Neural crest cell (in vitro differentiated cells): Measurements from ENCODE around the gene NUAK2. TPM values are rescaled to one million over a fixed set of nuclear protein-coding genes. Genes with fewer than 3 reads are reported as not detected.

Experiments used
- DNase-seq: peaks from one replicate; pipeline ENCODE4 v3.0.0; 2021; ENCODE audit warnings: low read depth, mixed read lengths, low spot score
- H3K27ac Mint-ChIP-seq: one replicate; pipeline ENCODE4 v1.8.0; 2021; ENCODE audit warnings: mild to moderate bottlenecking, mixed read lengths; ENCODE audit not compliant: unreplicated experiment
- H3K27me3 Mint-ChIP-seq: 2 replicates; pipeline ENCODE4 v1.8.0; 2021; ENCODE audit warnings: low read depth, mild to moderate bottlenecking, mixed read lengths
- H3K36me3 Mint-ChIP-seq: 2 replicates; pipeline ENCODE4 v1.8.0; 2021; ENCODE audit warnings: low read depth, mild to moderate bottlenecking, mixed read lengths
- H3K4me1 Mint-ChIP-seq: 2 replicates; pipeline ENCODE4 v1.8.0; 2021; ENCODE audit warnings: mixed read lengths
- H3K4me3 Mint-ChIP-seq: one replicate; pipeline ENCODE4 v1.8.0; 2021; ENCODE audit warnings: mild to moderate bottlenecking, mixed read lengths
- H3K9me3 Mint-ChIP-seq: 2 replicates; pipeline ENCODE4 v1.8.0; 2021; ENCODE audit warnings: mixed read lengths
- total RNA-seq: library from RNA; stranded (reverse); gene quantifications from 2 replicates; pipeline ENCODE4 v1.2.1, GENCODE V29; 2021
- TF ChIP-seq, protein P1 (sequence below): fragments of 200-600 bp; sonication (generic); conservative IDR thresholded peaks from 2 replicates; pipeline ENCODE4 v1.5.0; 2021; ENCODE audit warnings: antibody characterized with exemption, mild to moderate bottlenecking

NUAK2 gene
- total RNA-seq, 1 donor from 2014 or later = 15.4 TPM

DNA sequence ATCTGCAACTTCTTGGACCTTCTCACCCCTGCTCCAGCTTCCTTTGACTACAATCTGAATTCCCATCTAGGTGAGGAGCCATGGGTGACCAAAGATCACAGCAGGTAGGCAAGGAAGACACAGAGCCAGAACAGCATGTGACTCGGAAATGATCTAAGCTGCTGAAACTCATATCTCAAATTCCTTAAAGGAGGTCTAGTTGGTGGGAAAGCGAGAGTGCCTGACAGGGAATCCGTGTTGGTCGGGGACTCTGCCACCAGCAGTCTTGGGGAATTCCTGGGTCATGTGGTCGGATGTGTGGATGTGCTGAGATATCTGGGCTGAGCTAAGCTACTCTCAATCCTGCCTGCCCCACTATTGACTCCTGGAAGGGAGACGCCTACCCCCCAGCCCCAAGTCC lies 3.2 kb upstream of the NUAK2 start:
- Mint-ChIP-seq H3K27me3 (no peaks in the 10 kb centered on the region), H3K27ac (peak overlapping the region; percentile 14), H3K9me3 (no peaks in the 10 kb centered on the region), H3K4me3 (peak overlapping the region; percentile 80), H3K36me3 (no peaks in the 10 kb centered on the region), H3K4me1 (peaks cover 32% of the 10 kb centered on the region)
- TF ChIP-seq, protein P1, sequence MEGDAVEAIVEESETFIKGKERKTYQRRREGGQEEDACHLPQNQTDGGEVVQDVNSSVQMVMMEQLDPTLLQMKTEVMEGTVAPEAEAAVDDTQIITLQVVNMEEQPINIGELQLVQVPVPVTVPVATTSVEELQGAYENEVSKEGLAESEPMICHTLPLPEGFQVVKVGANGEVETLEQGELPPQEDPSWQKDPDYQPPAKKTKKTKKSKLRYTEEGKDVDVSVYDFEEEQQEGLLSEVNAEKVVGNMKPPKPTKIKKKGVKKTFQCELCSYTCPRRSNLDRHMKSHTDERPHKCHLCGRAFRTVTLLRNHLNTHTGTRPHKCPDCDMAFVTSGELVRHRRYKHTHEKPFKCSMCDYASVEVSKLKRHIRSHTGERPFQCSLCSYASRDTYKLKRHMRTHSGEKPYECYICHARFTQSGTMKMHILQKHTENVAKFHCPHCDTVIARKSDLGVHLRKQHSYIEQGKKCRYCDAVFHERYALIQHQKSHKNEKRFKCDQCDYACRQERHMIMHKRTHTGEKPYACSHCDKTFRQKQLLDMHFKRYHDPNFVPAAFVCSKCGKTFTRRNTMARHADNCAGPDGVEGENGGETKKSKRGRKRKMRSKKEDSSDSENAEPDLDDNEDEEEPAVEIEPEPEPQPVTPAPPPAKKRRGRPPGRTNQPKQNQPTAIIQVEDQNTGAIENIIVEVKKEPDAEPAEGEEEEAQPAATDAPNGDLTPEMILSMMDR = no peak
- DNase-seq = no peak

DNA sequence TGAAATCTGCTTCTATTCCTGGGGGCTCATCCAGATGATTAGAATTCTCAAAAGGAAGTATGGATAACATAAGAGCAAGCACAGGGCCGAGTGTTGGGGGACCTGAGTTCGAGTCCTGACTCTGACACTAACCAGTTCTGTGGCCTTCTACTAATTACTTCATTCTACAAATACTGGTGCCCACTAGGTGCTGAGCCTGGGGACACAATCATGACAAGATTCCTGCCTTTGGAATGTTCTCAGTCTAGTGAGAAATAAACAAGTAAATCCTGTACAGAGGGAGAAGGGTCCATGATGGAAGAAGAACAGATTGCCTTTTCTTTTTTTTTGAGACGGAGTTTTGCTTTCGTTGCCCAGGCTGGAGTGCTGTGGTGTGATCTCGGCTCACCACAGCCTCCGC lies 2.2 kb upstream of the NUAK2 start:
- TF ChIP-seq, protein P1 = no peak
- H3K36me3 Mint-ChIP-seq = no peaks in the 10 kb centered on the region
- peaks cover 42% of the 10 kb centered on the region for H3K4me1 Mint-ChIP-seq
- no peaks in the 10 kb centered on the region for H3K9me3 Mint-ChIP-seq
- no peaks in the 10 kb centered on the region for H3K27me3 Mint-ChIP-seq
- H3K4me3 Mint-ChIP-seq = peak overlapping the region; percentile 67
- no peak overlapping the region for H3K27ac Mint-ChIP-seq
- DNase-seq = no peak

DNA sequence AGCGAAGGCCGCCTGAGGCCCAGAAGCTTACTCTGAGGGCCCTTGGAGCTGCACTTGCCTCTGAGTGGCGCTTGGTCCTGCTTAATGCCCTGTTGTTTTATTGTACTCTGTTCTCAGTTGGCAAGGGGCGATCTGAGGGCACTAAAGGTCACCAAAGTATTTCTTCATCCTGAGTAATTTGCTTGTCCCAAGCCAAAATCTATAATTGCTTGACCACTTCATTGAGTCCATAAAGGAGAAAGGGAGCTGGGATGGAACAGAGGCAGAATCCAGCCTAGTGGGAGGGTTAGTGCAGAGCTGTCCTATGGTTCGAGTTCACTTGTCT lies 376 bp upstream of the NUAK2 start:
- Mint-ChIP-seq H3K27me3 (no peaks in the 10 kb centered on the region), H3K4me1 (peaks cover 56% of the 10 kb centered on the region), H3K36me3 (peaks cover 2% of the 10 kb centered on the region), H3K27ac (no peak overlapping the region), H3K4me3 (peak overlapping the region; percentile 84), H3K9me3 (no peaks in the 10 kb centered on the region)
- no peak for DNase-seq
- TF ChIP-seq, protein P1 = no peak

DNA sequence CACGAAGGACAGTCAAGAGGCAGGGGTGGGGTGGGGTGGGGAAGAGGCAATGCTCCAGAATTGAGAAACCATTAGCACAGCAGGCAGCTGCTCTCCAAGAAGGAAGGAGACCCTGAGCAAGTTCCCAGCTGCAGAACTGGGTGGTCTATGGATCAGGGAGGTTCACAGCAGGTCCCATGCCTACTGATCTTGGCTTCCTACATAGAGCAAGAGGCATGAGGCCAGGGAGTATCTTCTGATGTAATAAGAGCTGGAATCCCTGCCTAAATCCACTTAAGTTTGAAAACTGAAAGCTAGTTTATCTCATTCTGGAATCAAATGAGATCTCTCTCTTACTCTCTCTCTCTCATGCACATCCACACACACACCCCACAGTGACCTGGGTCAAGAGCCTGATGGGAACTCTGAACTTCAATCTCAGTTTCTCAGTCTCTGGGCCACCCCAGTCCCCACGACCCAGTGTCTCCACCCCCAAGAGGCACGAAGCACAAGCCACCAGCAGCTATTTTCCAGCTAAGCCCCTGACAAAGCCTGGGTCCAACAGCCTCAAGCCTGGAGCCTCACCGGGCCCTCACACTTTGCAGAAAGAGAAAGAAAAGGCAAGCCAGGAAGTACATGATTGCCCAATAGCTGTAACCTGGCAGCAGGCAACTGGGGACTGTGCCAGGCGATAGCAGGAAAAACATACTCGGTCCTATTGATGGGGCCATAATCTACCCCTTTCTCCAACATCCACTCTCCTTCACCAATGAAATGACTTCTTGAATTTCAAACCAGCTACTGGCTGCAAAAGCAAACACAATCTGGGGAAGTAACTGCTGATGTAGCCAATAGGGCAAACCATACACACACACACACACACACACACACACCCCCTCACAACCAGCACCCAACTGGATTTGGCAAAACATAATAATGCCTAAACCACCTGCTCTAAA lies 2.2 kb downstream of the NUAK2 start:
- Mint-ChIP-seq H3K27ac (peak overlapping the region; percentile 86), H3K9me3 (no peaks in the 10 kb centered on the region), H3K4me3 (peak overlapping the region; percentile 96), H3K36me3 (peaks cover 2% of the 10 kb centered on the region), H3K4me1 (peaks cover 69% of the 10 kb centered on the region), H3K27me3 (no peaks in the 10 kb centered on the region)
- DNase-seq = no peak
- TF ChIP-seq, protein P1 = no peak

DNA sequence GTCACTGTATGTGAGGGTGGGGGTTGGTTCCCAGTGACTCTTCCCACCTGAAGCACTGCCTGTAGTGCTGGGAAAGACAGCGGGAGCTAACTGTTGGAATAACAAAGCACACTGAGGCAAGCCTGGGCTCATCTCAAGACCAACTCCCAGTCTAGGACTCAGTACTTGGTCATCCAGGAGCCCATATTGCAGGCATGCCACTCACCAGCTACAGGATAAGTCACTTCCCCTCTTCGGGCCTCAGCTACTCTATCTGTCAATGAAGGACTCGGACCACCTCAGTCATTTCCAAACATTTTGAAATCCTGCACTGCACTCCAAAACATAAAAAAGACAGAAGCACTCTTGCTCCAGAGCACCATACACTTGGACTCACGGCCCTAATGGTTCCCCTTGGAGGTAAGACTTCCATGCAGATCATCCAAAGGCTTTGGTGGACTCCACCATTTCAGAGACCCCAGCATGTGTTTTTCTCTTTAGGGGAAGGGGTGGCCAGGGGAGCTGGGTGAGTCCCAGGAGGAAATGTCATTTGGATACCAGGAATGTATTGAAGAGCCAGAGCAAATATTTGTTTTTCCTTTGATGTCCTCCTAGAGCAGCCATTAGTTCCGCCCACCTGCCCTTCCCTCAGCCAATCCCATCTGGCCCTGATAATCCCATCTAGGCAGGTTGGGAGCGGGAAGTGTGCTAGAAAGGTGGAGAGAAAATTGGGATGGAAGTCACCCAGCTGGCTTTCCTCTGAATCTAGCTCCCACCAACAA lies 3.1 kb downstream of the NUAK2 start:
- Mint-ChIP-seq H3K27ac (no peak overlapping the region), H3K9me3 (no peaks in the 10 kb centered on the region), H3K36me3 (peaks cover 2% of the 10 kb centered on the region), H3K4me1 (peaks cover 78% of the 10 kb centered on the region), H3K27me3 (no peaks in the 10 kb centered on the region), H3K4me3 (peak overlapping the region; percentile 87)
- no peak for DNase-seq
- TF ChIP-seq, protein P1 = no peak
